HG03060 (cell line): Measurements from ENCODE around the gene FAM234A.

Source experiments
- ATAC-seq: cut with Tn5 transposase; IDR thresholded peaks from one replicate; pipeline ENCODE4 v1.9.1; 2021; ENCODE audit warnings: low read depth, moderate number of reproducible peaks; ENCODE audit not compliant: unreplicated experiment

Gene FAM234A

GRCh38 chr16:280005-280460 lies 45.4 kb downstream of the FAM234A start:
- no peak for ATAC-seq

- no peak for ATAC-seq
These were observed 45.9 kb downstream of the FAM234A start, which contains the start of gene ARHGDIG for GRCh38 chr16:280552-280951. TSS of gene ARHGDIG (plus strand) at chr16:280591. CDS start at chr16:280681, 90 bp downstream.

GRCh38 chr16:280991-281659 lies 46.5 kb downstream of the FAM234A start:
- no peak for ATAC-seq

GRCh38 chr16:281660-282255 lies 47.1 kb downstream of the FAM234A start:
- no peak for ATAC-seq

GRCh38 chr16:282491-282890 lies 47.9 kb downstream of the FAM234A start:
- no peak for ATAC-seq

GRCh38 chr16:283033-283805 lies 48.6 kb downstream of the FAM234A start, which contains the start of gene PDIA2:
TSS of gene PDIA2 (plus strand) at chr16:283164. CDS start at chr16:283170, 6 bp downstream.
- ATAC-seq: no peak

GRCh38 chr16:284204-285120 lies 49.8 kb downstream of the FAM234A start:
- ATAC-seq: no peak

GRCh38 chr16:285146-286055 lies 50.8 kb downstream of the FAM234A start:
- no peak for ATAC-seq

- no peak for ATAC-seq
These were observed 52.1 kb downstream of the FAM234A start for GRCh38 chr16:286491-287297.

- no peak for ATAC-seq
These were observed 52.7 kb downstream of the FAM234A start for GRCh38 chr16:287298-287811.

GRCh38 chr16:287981-288920 lies 53.6 kb downstream of the FAM234A start:
- ATAC-seq: no peak

- ATAC-seq: no peak
These were observed 54.9 kb downstream of the FAM234A start for GRCh38 chr16:289395-289997.

- ATAC-seq: no peak
These were observed 55.5 kb downstream of the FAM234A start for GRCh38 chr16:290015-290680.

GRCh38 chr16:290681-291405 lies 56.2 kb downstream of the FAM234A start:
- no peak for ATAC-seq

GRCh38 chr16:291539-291938 lies 56.9 kb downstream of the FAM234A start:
- no peak for ATAC-seq
